ENCODE data around the gene OR2S2. TPM values are rescaled to one million over a fixed set of nuclear protein-coding genes. Genes with fewer than 3 reads are reported as not detected.

The OR2S2 gene
- total RNA-seq, 4 donors from 2014 or later = not detected

- H3K4me3 ChIP-seq = peak overlapping the region; percentile 41
- no peak for DNase-seq (ENCODE audit: low spot score in 2 of 2)
- peaks cover 79% of the 10 kb centered on the region for H3K4me1 ChIP-seq
Observed at GRCh38 chr9:35908504-35909125, 49.3 kb downstream of the OR2S2 start.

DNA sequence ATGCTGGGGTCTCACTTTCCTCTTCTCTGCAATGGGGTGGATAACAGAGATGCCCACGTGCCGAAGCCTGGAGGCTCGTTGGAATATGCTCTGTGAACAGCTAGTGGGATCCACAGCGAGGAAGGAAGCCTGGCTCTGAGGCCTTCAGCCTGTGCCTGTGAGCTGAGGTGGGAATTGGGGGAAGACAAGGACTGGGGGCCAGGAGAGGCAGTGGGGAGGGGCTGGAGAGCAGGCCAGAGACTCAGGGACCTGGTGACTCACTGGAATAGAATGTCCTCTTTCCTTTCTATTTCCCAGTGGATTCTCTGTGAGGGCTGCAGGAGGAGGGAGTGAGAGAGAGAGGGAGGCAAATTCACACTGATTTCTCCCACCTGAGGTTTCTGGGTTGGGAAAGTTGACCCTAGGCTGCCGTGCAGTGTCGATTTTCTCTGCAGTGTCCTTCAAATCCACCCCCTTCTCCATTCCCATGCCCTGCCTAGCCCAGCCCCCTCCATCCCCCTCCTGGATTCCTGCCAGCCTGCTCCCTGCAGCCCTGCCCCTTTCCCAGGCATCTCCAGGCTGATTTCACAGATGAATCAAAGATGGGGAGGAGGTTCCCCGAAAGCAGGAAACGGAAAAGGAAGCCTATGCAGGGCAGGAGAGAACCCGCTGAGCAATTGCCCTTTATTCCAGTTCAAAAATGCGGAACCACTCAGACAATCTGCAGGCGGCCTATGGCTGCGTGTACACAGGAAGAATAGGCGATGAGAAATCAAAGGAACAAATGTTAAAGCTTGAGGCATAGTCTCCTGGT is 50.0 kb downstream of the OR2S2 start:
- DNase-seq (ENCODE audit: low spot score in 2 of 2) = peak in 1 of 2 donors; percentile 85
- Histone ChIP-seq H3K36me3 (no peaks in the 10 kb centered on the region), H3K27me3 (no peaks in the 10 kb centered on the region), H3K27ac (peak overlapping the region; percentile 96), H3K4me1 (peaks cover 83% of the 10 kb centered on the region), H3K4me3 (peak overlapping the region; percentile 41), H3K9me3 (no peaks in the 10 kb centered on the region)
- TF ChIP-seq POLR2A (IDR thresholded peaks at IDR 0.05) = no peak
- peak in 1 of 3 donors; percentile 41 for TF ChIP-seq POLR2AphosphoS5 (IDR thresholded peaks at IDR 0.05)
- TF ChIP-seq, protein P1, sequence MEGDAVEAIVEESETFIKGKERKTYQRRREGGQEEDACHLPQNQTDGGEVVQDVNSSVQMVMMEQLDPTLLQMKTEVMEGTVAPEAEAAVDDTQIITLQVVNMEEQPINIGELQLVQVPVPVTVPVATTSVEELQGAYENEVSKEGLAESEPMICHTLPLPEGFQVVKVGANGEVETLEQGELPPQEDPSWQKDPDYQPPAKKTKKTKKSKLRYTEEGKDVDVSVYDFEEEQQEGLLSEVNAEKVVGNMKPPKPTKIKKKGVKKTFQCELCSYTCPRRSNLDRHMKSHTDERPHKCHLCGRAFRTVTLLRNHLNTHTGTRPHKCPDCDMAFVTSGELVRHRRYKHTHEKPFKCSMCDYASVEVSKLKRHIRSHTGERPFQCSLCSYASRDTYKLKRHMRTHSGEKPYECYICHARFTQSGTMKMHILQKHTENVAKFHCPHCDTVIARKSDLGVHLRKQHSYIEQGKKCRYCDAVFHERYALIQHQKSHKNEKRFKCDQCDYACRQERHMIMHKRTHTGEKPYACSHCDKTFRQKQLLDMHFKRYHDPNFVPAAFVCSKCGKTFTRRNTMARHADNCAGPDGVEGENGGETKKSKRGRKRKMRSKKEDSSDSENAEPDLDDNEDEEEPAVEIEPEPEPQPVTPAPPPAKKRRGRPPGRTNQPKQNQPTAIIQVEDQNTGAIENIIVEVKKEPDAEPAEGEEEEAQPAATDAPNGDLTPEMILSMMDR (IDR thresholded peaks at IDR 0.05) = no peak
- no peak for TF ChIP-seq EP300 (IDR thresholded peaks at IDR 0.05)
- 40% methylated on average over 13 of the region's 13 CpGs for WGBS

More at GRCh38 chr9:35908504-35909125, 49.3 kb downstream of the OR2S2 start:
- peak overlapping the region; percentile 96 for H3K27ac ChIP-seq
- TF ChIP-seq, protein P1 (IDR thresholded peaks at IDR 0.05) = no peak
- TF ChIP-seq POLR2AphosphoS5 (IDR thresholded peaks at IDR 0.05) = no peak
- TF ChIP-seq POLR2A (IDR thresholded peaks at IDR 0.05) = no peak
- no peak for TF ChIP-seq EP300 (IDR thresholded peaks at IDR 0.05)
- H3K36me3 ChIP-seq = no peaks in the 10 kb centered on the region
- no peaks in the 10 kb centered on the region for H3K27me3 ChIP-seq
- WGBS = 76% methylated on average over 9 of the region's 9 CpGs
- H3K9me3 ChIP-seq = no peaks in the 10 kb centered on the region

Other genes with a start within 250 kb of the OR2S2 start
- gene TLN1, start 226.0 kb downstream of the OR2S2 start, total RNA-seq = 100 to 1,000 TPM; 126 to 179 (median 152) TPM
- 10 to 100 TPM; 18.8 to 24.1 (median 23.1) TPM for gene CREB3, start 225.5 kb downstream of the OR2S2 start, total RNA-seq
- gene GBA2, start 208.9 kb downstream of the OR2S2 start, total RNA-seq = 100 to 1,000 TPM in 1 of 4 donors, 10 to 100 TPM in 3; 46.6 to 123 (median 73.5) TPM
- gene RGP1, start 208.9 kb downstream of the OR2S2 start, total RNA-seq = 10 to 100 TPM; 20.2 to 34.7 (median 27.7) TPM
- not detected for gene MSMP, start 203.9 kb downstream of the OR2S2 start, total RNA-seq
- gene NPR2, start 166.6 kb downstream of the OR2S2 start, total RNA-seq = 10 to 100 TPM in 3 of 4 donors, 1 to 10 TPM in 1; 8.4 to 26.1 (median 18.2) TPM
- under 1 TPM in 3 of 4 donors, not detected in 1; 0.47 to 0.53 (median 0.52) TPM for gene SPAG8, start 145.9 kb downstream of the OR2S2 start, total RNA-seq
- gene HINT2, start 143.1 kb downstream of the OR2S2 start, total RNA-seq = 10 to 100 TPM in 3 of 4 donors, 1 to 10 TPM in 1; 9.5 to 34.9 (median 25.3) TPM
- not detected for gene FAM221B, start 129.4 kb downstream of the OR2S2 start, total RNA-seq
- 10 to 100 TPM in 1 of 4 donors, 1 to 10 TPM in 3; 5.0 to 11.7 (median 8.0) TPM for gene TMEM8B, start 128.9 kb downstream of the OR2S2 start, total RNA-seq
- not detected for gene OR13J1, start 87.8 kb downstream of the OR2S2 start, total RNA-seq
- gene HRCT1, start 52.0 kb downstream of the OR2S2 start, total RNA-seq = 1 to 10 TPM; 1.2 to 5.8 (median 2.9) TPM
- gene SPAAR, start 48.7 kb downstream of the OR2S2 start, total RNA-seq = 1 to 10 TPM in 2 of 4 donors, under 1 TPM in 1, not detected in 1; 0.49 to 1.3 (median 1.1) TPM
- gene RECK, start 78.8 kb upstream of the OR2S2 start, total RNA-seq = 1 to 10 TPM; 3.1 to 6.4 (median 4.0) TPM
- 1 to 10 TPM; 3.2 to 8.8 (median 5.6) TPM for gene GLIPR2, start 178.6 kb upstream of the OR2S2 start, total RNA-seq
- not detected for gene CCIN, start 211.2 kb upstream of the OR2S2 start, total RNA-seq
- gene CLTA, start 232.8 kb upstream of the OR2S2 start, total RNA-seq = 100 to 1,000 TPM; 128 to 148 (median 130) TPM

Measured in suprapubic skin (tissue), 4 donors.